NCI-H2171 (cell line): ENCODE measurements around the gene GAL3ST1.
"Not testable (repeated sequence)": the region's sequence is repeated elsewhere in the genome, so short reads cannot be mapped to it uniquely, and the experiment has no call there.

ENCODE experiments used
- DNase-seq: peaks from one replicate; lab custom pipeline; 2025; lab: John Stamatoyannopoulos, UW

Gene GAL3ST1

GRCh38 chr22:30564045-30564760 lies 10.3 kb downstream of the GAL3ST1 start:
- DNase-seq: peak; percentile 17

- DNase-seq: no peak
These were observed 12.1 kb downstream of the GAL3ST1 start for GRCh38 chr22:30562366-30562765.

- DNase-seq: no peak
These were observed 12.9 kb downstream of the GAL3ST1 start for GRCh38 chr22:30561402-30562189.

- not testable (repeated sequence) for DNase-seq
These were observed 13.7 kb downstream of the GAL3ST1 start for GRCh38 chr22:30560643-30561202.

GRCh38 chr22:30559889-30560288 lies 14.6 kb downstream of the GAL3ST1 start:
- no peak for DNase-seq

- DNase-seq: no peak
These were observed 17.2 kb downstream of the GAL3ST1 start for GRCh38 chr22:30557243-30557642.

GRCh38 chr22:30556388-30556787 lies 18.1 kb downstream of the GAL3ST1 start:
- DNase-seq: no peak

GRCh38 chr22:30555282-30556210 lies 18.9 kb downstream of the GAL3ST1 start:
- no peak for DNase-seq

GRCh38 chr22:30553971-30554370 lies 20.5 kb downstream of the GAL3ST1 start:
- no peak for DNase-seq

- DNase-seq: no peak
These were observed 21.7 kb downstream of the GAL3ST1 start for GRCh38 chr22:30552719-30553118.

- DNase-seq: not testable (repeated sequence)
These were observed 22.7 kb downstream of the GAL3ST1 start for GRCh38 chr22:30551813-30552212.

GRCh38 chr22:30547188-30547587 lies 27.3 kb downstream of the GAL3ST1 start:
- no peak for DNase-seq

- no peak for DNase-seq
These were observed 27.8 kb downstream of the GAL3ST1 start, which contains the start of gene SEC14L6 for GRCh38 chr22:30546616-30547015. Gene SEC14L6, minus strand, starts transcription at chr22:30546741. Its CDS starts 59 bp downstream, at chr22:30546682.

GRCh38 chr22:30542811-30543188 lies 31.7 kb downstream of the GAL3ST1 start:
- no peak for DNase-seq

- DNase-seq: no peak
These were observed 32.3 kb downstream of the GAL3ST1 start for GRCh38 chr22:30541961-30542810.

GRCh38 chr22:30541511-30541910 lies 33.0 kb downstream of the GAL3ST1 start:
- not testable (repeated sequence) for DNase-seq

GRCh38 chr22:30539368-30539767 lies 35.1 kb downstream of the GAL3ST1 start:
- no peak for DNase-seq

- peak; percentile 18 for DNase-seq
These were observed 36.2 kb downstream of the GAL3ST1 start for GRCh38 chr22:30538280-30538679.

GRCh38 chr22:30537083-30537731 lies 37.3 kb downstream of the GAL3ST1 start:
- no peak for DNase-seq

- no peak for DNase-seq
These were observed 39.3 kb downstream of the GAL3ST1 start for GRCh38 chr22:30535182-30535581.
